NCI-H526 (cell line): Measurements from ENCODE around the gene ASPG.

Experiments
- DNase-seq, 2 experiments: peaks; one replicate each; lab custom pipeline; 2025; lab: John Stamatoyannopoulos, UW

Gene ASPG

DNA sequence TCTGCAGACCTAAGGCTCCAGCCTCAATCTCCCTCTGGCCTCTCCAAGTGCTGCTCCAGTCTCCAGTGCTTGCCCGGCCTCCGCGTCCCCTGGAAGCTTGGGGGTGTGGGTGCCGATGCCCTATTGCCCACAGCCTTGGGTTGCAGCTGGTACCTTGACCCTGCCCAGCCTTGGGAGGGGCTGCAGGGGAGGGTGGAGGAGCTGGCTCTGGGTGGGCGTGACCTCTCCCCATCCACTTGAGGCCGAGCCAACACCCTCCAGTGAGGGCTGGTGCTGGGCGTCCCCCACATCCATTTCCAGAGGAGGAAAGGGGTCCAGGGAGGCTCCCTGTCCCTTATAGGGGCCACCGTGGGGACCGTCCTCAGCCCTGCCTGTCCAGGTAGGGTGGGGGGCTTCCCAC lies 77.0 kb downstream of the ASPG start:
- no peak for DNase-seq

DNA sequence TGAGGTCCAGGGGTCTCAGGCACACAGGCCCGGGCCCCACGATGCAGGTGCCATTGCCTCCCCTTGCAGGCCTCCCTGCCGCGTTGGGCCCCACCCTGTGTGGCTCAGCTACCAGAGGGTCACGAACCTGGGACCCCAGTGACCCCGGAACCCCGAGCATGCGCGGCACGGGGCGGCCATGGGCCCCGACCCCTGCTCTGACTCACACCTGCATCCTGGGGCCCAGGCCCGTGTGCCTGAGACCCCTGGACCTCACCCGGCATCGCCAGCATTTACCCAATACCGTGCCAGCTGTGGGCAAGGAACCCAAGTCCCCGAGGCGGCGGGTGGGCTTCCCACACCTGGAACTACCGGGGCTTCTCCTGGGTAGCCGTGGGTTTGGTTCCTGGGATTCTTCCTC lies 78.0 kb downstream of the ASPG start:
- DNase-seq, result no peak

DNA sequence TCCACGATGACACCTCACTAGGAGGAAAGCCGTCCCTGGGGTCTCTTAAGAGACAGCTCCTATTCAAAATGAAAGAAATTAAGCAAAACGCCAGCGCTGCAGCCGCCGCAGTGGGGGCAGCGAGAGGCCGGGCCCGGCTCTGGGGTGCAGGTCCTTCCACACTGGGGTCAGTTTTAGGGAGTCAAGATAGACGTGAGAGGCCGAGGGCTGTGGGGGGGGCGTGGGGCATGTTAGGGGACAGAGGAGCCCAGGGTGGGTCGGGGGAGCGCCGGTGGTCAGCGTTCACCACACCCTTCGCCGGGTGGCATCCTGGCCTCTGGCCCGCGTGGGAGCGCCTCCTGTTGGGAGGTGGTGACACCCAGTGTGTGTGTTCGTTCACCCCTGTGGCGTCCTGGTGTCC lies 78.5 kb downstream of the ASPG start:
- DNase-seq, result no peak

DNA sequence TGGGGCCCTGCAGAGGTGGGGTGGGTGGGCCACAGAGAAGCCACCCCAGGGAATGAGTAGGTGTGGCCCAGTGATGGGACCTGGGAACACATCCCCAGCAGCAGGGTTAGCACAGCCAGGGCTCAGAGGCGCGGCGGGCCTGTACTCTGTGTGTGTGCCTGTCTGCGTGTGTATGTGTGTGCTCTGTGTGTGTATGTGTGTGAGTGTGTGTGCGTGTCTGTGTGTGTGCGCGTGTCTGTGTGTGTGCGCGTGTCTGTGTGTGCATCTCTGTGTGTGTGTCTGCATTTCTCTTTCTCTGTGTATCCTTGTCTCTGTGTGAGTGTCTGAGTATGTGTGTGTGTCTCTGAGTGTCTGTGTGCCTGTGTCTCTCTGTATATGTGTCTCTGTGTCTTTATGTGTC lies 79.0 kb downstream of the ASPG start:
- DNase-seq, result no peak
